Measurements from ENCODE around the gene DRAM2. TPM values are rescaled to one million over a fixed set of nuclear protein-coding genes. Genes with fewer than 3 reads are reported as not detected.

The DRAM2 gene
- total and polyA plus RNA-seq, 2 of the 13 experiments (the other 11 are each of a cell fraction or from before 2014, with no cell fraction given): 33.2 to 123 TPM

GRCh38 chr1:111151838-111152237, 11.9 kb upstream of the DRAM2 start:
- Histone ChIP-seq H3K79me2 (ENCODE audit: insufficient read depth, low read length) (peaks cover 58% of the 10 kb centered on the region), H3K4me3 (replicated peaks in 1 of 3; ENCODE audit: insufficient read depth in 1 of 3, low read depth in 2 of 3, low read length in 3 of 3) (no peak overlapping the region), H3K27ac (ENCODE audit: extremely low read length, insufficient read depth, low read length) (no peak overlapping the region), H4K20me1 (ENCODE audit: insufficient read depth, low read length) (no peaks in the 10 kb centered on the region; the same call in 1 of the 2 replicates), H3K36me3 (replicated peaks in 1 of 2; ENCODE audit: control insufficient read depth in 1 of 2, insufficient read depth in 2 of 2, low read length in 2 of 2) (peaks cover 11 to 62% of the 10 kb centered on the region in 2 experiments), H3K4me1 (ENCODE audit: insufficient read depth, low read length) (no peaks in the 10 kb centered on the region), H2AFZ (ENCODE audit: low read length) (no peak overlapping the region), H3K4me2 (ENCODE audit: low read depth, low read length) (no peak overlapping the region), H3K9ac (ENCODE audit: insufficient read depth, low read depth, low read length) (no peak overlapping the region), H3K27me3 (ENCODE audit: control insufficient read depth in 1 of 2, insufficient read depth in 2 of 2, low read length in 2 of 2) (no peaks in the 10 kb centered on the region), H3K9me3 (ENCODE audit: low read length) (no peaks in the 10 kb centered on the region)
- no peak for FAIRE-seq
- ChIA-PET CTCF (ENCODE audit: low intra/inter-chr PET ratio, low total read pairs) (no interaction called here), POLR2A (no interaction called here)
- no TSS peak for BruUV-seq (replicated peaks)
- no peak for DNase-seq (ENCODE audit: low spot score)
- intact Hi-C loops (cut with micrococcal nuclease; ENCODE audit: unreplicated experiment): no loop called here
- no peak for ATAC-seq
- WGBS (ENCODE audit: low lambda C conversion rate): 98% methylated on average over 3 of the region's 3 CpGs
- in situ Hi-C loops (cut with HindIII; ENCODE audit: extremely low pct_ligation_motif_present, low pct_unique_long_range_greater_than_20kb): no loop called here
- TF ChIP-seq SMAD1 (CRISPR knock-in tag; IDR thresholded peaks at IDR 0.05; ENCODE audit: borderline replicate concordance, low read depth) (no peak), ZNF382 (CRISPR knock-in tag; IDR thresholded peaks at IDR 0.05; ENCODE audit: borderline replicate concordance) (no peak), ZNF644 (CRISPR knock-in tag; IDR thresholded peaks at IDR 0.05; ENCODE audit: low read depth) (no peak), POLR2AphosphoS5 (IDR thresholded peaks at IDR 0.05; ENCODE audit: low read depth, low read length) (no peak), NCOA1 (CRISPR knock-in tag; IDR thresholded peaks at IDR 0.05) (no peak), SOX5 (CRISPR knock-in tag; IDR thresholded peaks at IDR 0.05; ENCODE audit: borderline replicate concordance) (no peak), ZNF678 (CRISPR knock-in tag; IDR thresholded peaks at IDR 0.05) (no peak), SKI (IDR thresholded peaks at IDR 0.05; ENCODE audit: partially characterized antibody) (no peak), ATF4 (CRISPR knock-in tag; IDR thresholded peaks at IDR 0.05) (no peak), EP300 (IDR thresholded peaks at IDR 0.05; ENCODE audit: low read depth in 2 of 2, low read length in 2 of 2) (no peak), EP300 (CRISPR knock-in tag; IDR thresholded peaks at IDR 0.05; ENCODE audit: borderline replicate concordance) (no peak), ZNF775 (CRISPR knock-in tag; IDR thresholded peaks at IDR 0.05; ENCODE audit: borderline replicate concordance) (no peak), NCOA2 (CRISPR knock-in tag; IDR thresholded peaks at IDR 0.05) (no peak), GFI1 (CRISPR knock-in tag; IDR thresholded peaks at IDR 0.05; ENCODE audit: borderline replicate concordance) (no peak), SP4 (CRISPR knock-in tag; IDR thresholded peaks at IDR 0.05) (no peak), PLSCR1 (CRISPR knock-in tag; IDR thresholded peaks at IDR 0.05; ENCODE audit: borderline replicate concordance) (no peak), HNF4A (CRISPR knock-in tag; IDR thresholded peaks at IDR 0.05) (no peak), ZNF362 (CRISPR knock-in tag; IDR thresholded peaks at IDR 0.05; ENCODE audit: borderline replicate concordance) (no peak)
